H9 (cell line): ENCODE measurements around the gene SPSB3. TPM values are rescaled to one million over a fixed set of nuclear protein-coding genes. Genes with fewer than 3 reads are reported as not detected.

Experiments
- DNase-seq: peaks from one replicate; pipeline ENCODE4 v3.0.0-alpha.2; 2017
- H2AFZ ChIP-seq: one replicate; pipeline ENCODE4 v1.6.1; 2013; ENCODE audit warnings: mild to moderate bottlenecking, low read length, control low read depth, moderate library complexity
- H2AK5ac ChIP-seq: 2 replicates; pipeline ENCODE4 v1.6.1; 2013; ENCODE audit warnings: low read length, control low read depth, mixed read lengths; ENCODE audit not compliant: insufficient read length
- H2BK120ac ChIP-seq: one replicate; pipeline ENCODE4 v1.6.1; 2013; ENCODE audit warnings: low read depth, mild to moderate bottlenecking, low read length, control low read depth, inconsistent platforms; ENCODE audit not compliant: poor library complexity, severe bottlenecking
- H2BK12ac ChIP-seq: 2 replicates; pipeline ENCODE4 v1.6.1; 2013; ENCODE audit warnings: low read length, control low read depth, mixed read lengths, low read depth; ENCODE audit not compliant: insufficient read length
- H2BK15ac ChIP-seq: 2 replicates; pipeline ENCODE4 v1.6.1; 2013; ENCODE audit warnings: low read depth, low read length, control low read depth
- H2BK20ac ChIP-seq: one replicate; pipeline ENCODE4 v1.6.1; 2013; ENCODE audit warnings: low read depth, mild to moderate bottlenecking, low read length, control low read depth, inconsistent platforms; ENCODE audit not compliant: poor library complexity, severe bottlenecking
- H2BK5ac ChIP-seq: 2 replicates; pipeline ENCODE4 v1.6.1; 2013; ENCODE audit warnings: low read length, control low read depth, mixed read lengths; ENCODE audit not compliant: insufficient read length
- H3K14ac ChIP-seq: 2 replicates; pipeline ENCODE4 v1.6.1; 2013; ENCODE audit warnings: low read length, control low read depth; ENCODE audit not compliant: insufficient read depth
- H3K18ac ChIP-seq: 2 replicates; pipeline ENCODE4 v1.6.1; 2013; ENCODE audit warnings: low read depth, mild to moderate bottlenecking, mixed read lengths, low read length, control low read depth; ENCODE audit not compliant: insufficient read length
- H3K23ac ChIP-seq: 2 replicates; pipeline ENCODE4 v1.6.1; 2013; ENCODE audit warnings: low read length, control low read depth, mixed read lengths, low read depth; ENCODE audit not compliant: insufficient read length
- H3K23me2 ChIP-seq: 2 replicates; pipeline ENCODE4 v1.6.1; 2013; ENCODE audit warnings: low read depth, mild to moderate bottlenecking, mixed read lengths, low read length, control low read depth; ENCODE audit not compliant: insufficient read length, poor library complexity, severe bottlenecking
- H3K27ac ChIP-seq: 2 replicates; pipeline ENCODE4 v1.5.1; 2013; ENCODE audit warnings: low read length, control low read depth, mixed read lengths, low read depth; ENCODE audit not compliant: insufficient read length
- H3K27me3 ChIP-seq: 2 replicates; pipeline ENCODE4 v1.6.1; 2013; ENCODE audit warnings: low read length, control low read depth, inconsistent platforms; ENCODE audit not compliant: insufficient read depth
- H3K4ac ChIP-seq: 2 replicates; pipeline ENCODE4 v1.6.1; 2013; ENCODE audit warnings: low read depth, mild to moderate bottlenecking, control low read depth, inconsistent platforms, low read length, moderate library complexity
- H3K4me1 ChIP-seq: 2 replicates; pipeline ENCODE4 v1.6.1; 2013; ENCODE audit warnings: low read length, control low read depth, inconsistent platforms; ENCODE audit not compliant: insufficient read depth
- H3K4me2 ChIP-seq: 2 replicates; pipeline ENCODE4 v1.6.1; 2013; ENCODE audit warnings: low read length, control low read depth, mixed read lengths; ENCODE audit not compliant: insufficient read length, insufficient read depth
- H3K56ac ChIP-seq: 2 replicates; pipeline ENCODE4 v1.6.1; 2013; ENCODE audit warnings: low read depth, mild to moderate bottlenecking, mixed read lengths, low read length, control low read depth; ENCODE audit not compliant: insufficient read length
- H3K79me1 ChIP-seq: 2 replicates; pipeline ENCODE4 v1.6.1; 2013; ENCODE audit warnings: low read depth, mild to moderate bottlenecking, moderate library complexity, low read length, control low read depth, inconsistent platforms; ENCODE audit not compliant: insufficient read depth, poor library complexity, severe bottlenecking
- H3K79me2 ChIP-seq: 2 replicates; pipeline ENCODE4 v1.6.1; 2013; ENCODE audit warnings: low read length, control low read depth, inconsistent platforms; ENCODE audit not compliant: insufficient read depth
- H3K9ac ChIP-seq: 2 replicates; pipeline ENCODE4 v1.6.1; 2013; ENCODE audit warnings: low read length, control low read depth, mixed read lengths; ENCODE audit not compliant: insufficient read length; ENCODE audit errors: extremely low read depth
- H3K9me3 ChIP-seq: one replicate; pipeline ENCODE4 v1.6.1; 2013; ENCODE audit warnings: low read depth, low read length, inconsistent platforms; ENCODE audit not compliant: control insufficient read depth
- H3T11ph ChIP-seq: one replicate; pipeline ENCODE4 v1.6.1; 2013; ENCODE audit warnings: mild to moderate bottlenecking, low read length, control low read depth, inconsistent platforms
- H4K20me1 ChIP-seq: one replicate; pipeline ENCODE4 v1.6.1; 2013; ENCODE audit not compliant: control insufficient read depth, insufficient read length, insufficient read depth
- H4K5ac ChIP-seq: 2 replicates; pipeline ENCODE4 v1.6.1; 2013; ENCODE audit warnings: low read depth, mild to moderate bottlenecking, mixed read lengths, low read length, control low read depth; ENCODE audit not compliant: insufficient read length
- H4K8ac ChIP-seq: replicated peaks from 2 replicates; pipeline ENCODE4 v1.6.1; 2013; ENCODE audit warnings: low read length, control low read depth, mixed read lengths, low read depth; ENCODE audit not compliant: insufficient read length
- H4K91ac ChIP-seq: 2 replicates; pipeline ENCODE4 v1.6.1; 2013; ENCODE audit warnings: low read depth, mild to moderate bottlenecking, moderate library complexity, mixed read lengths, low read length, control low read depth; ENCODE audit not compliant: insufficient read length
- H3K27ac Mint-ChIP-seq, 3 experiments: 2 replicates in 2 of 3; 3 replicates in 1 of 3; pipeline ENCODE4 v1.8.0; 2020 to 2021; ENCODE audit warnings: mixed read lengths in 3 of 3, mild to moderate bottlenecking in 1 of 3, moderate library complexity in 1 of 3
- H3K27me3 Mint-ChIP-seq: 2 replicates; pipeline ENCODE4 v1.8.0; 2021; ENCODE audit warnings: low read depth, mild to moderate bottlenecking, moderate library complexity, mixed read lengths
- H3K36me3 Mint-ChIP-seq, 3 experiments: 2 replicates in 2 of 3; 3 replicates in 1 of 3; pipeline ENCODE4 v1.8.0; 2020 to 2021; ENCODE audit warnings: low read depth in 3 of 3, mixed read lengths in 3 of 3; ENCODE audit not compliant: insufficient read depth in 1 of 3
- H3K4me1 Mint-ChIP-seq, 2 experiments: 2 replicates each; pipeline ENCODE4 v1.8.0; 2020; ENCODE audit warnings: mixed read lengths in 2 of 2
- H3K4me3 Mint-ChIP-seq, 2 experiments: 2 replicates in 1 of 2; 3 replicates in 1 of 2; pipeline ENCODE4 v1.8.0; 2020 to 2021; ENCODE audit warnings: mild to moderate bottlenecking in 2 of 2, mixed read lengths in 2 of 2, moderate library complexity in 1 of 2
- H3K9me3 Mint-ChIP-seq, 2 experiments: 2 replicates in 1 of 2; 3 replicates in 1 of 2; pipeline ENCODE4 v1.8.0; 2020; ENCODE audit warnings: mild to moderate bottlenecking in 2 of 2, mixed read lengths in 2 of 2, moderate library complexity in 1 of 2
- WGBS: extraction: QIAGEN DNeasy Blood & Tissue Kit; methylation state at CpG from one replicate; pipeline ENCODE4 v1.1.7; 2013; ENCODE audit warnings: missing lambda C conversion rate, low lambda C conversion rate, mixed read lengths; ENCODE audit not compliant: insufficient read length; ENCODE audit errors: extremely low coverage; 5-methylcytosine and 5-hydroxymethylcytosine counted together
- total RNA-seq: library from RNA; stranded (reverse); gene quantifications from 2 replicates; pipeline ENCODE4 v1.2.1, GENCODE V29; 2021
- TF ChIP-seq, protein P1 (sequence below): fragments of 200-600 bp; sonication (generic); conservative IDR thresholded peaks from 3 replicates; pipeline ENCODE4 v1.8.0; 2021; ENCODE audit warnings: antibody characterized with exemption, mild to moderate bottlenecking

SPSB3 gene
- total RNA-seq, 1 experiment from 2014 or later: 19.9 TPM

DNA sequence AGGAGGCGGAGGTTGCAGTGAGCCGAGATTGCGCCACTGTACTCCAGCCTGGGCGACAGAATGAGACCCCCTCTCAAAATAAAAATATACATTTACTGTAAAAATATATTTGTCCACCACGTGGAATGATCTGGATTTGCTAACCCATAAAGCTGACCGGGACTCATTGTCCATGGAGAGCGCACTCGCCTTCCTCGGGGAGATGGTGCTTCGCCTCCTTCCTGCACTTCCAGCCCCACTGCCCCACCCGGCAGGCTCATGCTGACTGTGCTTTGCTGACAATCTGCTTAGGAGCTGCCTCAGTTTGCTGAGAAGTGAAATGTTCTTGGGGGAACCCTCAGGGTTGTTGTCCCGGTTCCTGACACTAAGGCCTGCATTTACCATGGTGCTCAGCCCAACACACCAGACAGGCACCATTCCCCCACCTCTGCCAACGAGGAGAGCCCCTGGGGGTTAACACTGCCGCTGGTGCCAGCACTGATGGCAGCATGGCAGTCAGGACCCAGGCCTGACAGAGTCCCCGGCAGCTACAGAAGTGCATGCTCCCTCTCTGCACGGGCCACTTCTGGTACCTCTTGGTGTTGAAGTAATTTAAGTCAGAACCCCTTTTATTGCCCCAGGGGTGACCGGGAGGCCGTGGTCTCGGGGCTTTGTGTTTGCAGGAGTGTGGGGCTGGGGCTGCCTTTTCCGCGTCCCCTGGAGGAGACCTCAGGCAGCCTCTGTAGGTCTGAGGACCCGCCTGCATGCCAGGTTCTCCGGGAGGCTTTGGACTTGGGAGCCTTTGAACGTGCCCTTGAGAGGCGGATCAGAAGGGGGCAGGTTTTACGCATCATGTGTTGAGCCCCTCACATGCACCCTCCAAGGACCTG is 2.8 kb upstream of the SPSB3 start:
- H2BK120ac ChIP-seq: no peak overlapping the region
- H3K79me2 ChIP-seq: peaks cover 8% of the 10 kb centered on the region; the same call in 1 of the 2 replicates
- H3K4me2 ChIP-seq: no peak overlapping the region
- H2BK5ac ChIP-seq: no peak overlapping the region
- H2BK20ac ChIP-seq: no peak overlapping the region
- peaks cover 2% of the 10 kb centered on the region; the same call in 1 of the 2 replicates for H3K27me3 Mint-ChIP-seq
- peak; percentile 25 for DNase-seq
- H3K4me1 ChIP-seq: no peaks in the 10 kb centered on the region; the same call in 1 of the 2 replicates
- H3K23me2 ChIP-seq: peaks cover 5% of the 10 kb centered on the region
- no peaks in the 10 kb centered on the region for H3K9me3 ChIP-seq
- no peak overlapping the region for H3K27ac Mint-ChIP-seq
- peaks cover 7 to 14% of the 10 kb centered on the region in 2 experiments for H3K4me1 Mint-ChIP-seq
- H3K23ac ChIP-seq: no peak overlapping the region
- peaks cover 5% of the 10 kb centered on the region for H3K79me1 ChIP-seq
- H2AK5ac ChIP-seq: no peak overlapping the region
- TF ChIP-seq, protein P1, sequence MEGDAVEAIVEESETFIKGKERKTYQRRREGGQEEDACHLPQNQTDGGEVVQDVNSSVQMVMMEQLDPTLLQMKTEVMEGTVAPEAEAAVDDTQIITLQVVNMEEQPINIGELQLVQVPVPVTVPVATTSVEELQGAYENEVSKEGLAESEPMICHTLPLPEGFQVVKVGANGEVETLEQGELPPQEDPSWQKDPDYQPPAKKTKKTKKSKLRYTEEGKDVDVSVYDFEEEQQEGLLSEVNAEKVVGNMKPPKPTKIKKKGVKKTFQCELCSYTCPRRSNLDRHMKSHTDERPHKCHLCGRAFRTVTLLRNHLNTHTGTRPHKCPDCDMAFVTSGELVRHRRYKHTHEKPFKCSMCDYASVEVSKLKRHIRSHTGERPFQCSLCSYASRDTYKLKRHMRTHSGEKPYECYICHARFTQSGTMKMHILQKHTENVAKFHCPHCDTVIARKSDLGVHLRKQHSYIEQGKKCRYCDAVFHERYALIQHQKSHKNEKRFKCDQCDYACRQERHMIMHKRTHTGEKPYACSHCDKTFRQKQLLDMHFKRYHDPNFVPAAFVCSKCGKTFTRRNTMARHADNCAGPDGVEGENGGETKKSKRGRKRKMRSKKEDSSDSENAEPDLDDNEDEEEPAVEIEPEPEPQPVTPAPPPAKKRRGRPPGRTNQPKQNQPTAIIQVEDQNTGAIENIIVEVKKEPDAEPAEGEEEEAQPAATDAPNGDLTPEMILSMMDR: no peak
- H4K8ac ChIP-seq: no peak overlapping the region
- peak overlapping the region; percentile 50 to 68; a peak in 4 of 5 replicates for H3K4me3 Mint-ChIP-seq
- H2BK15ac ChIP-seq: no peak overlapping the region
- H3T11ph ChIP-seq: no peak overlapping the region
- no peak overlapping the region for H2BK12ac ChIP-seq
- H2AFZ ChIP-seq: no peak overlapping the region
- no peak overlapping the region for H4K91ac ChIP-seq
- no peak overlapping the region for H3K9ac ChIP-seq
- no peaks in the 10 kb centered on the region for H3K9me3 Mint-ChIP-seq
- H3K27me3 ChIP-seq: no peaks in the 10 kb centered on the region
- no peak overlapping the region for H3K4ac ChIP-seq
- H4K5ac ChIP-seq: no peak overlapping the region
- no peak overlapping the region for H3K56ac ChIP-seq
- no peak overlapping the region for H3K14ac ChIP-seq
- H3K18ac ChIP-seq: no peak overlapping the region
- no peaks in the 10 kb centered on the region for H4K20me1 ChIP-seq
- H3K27ac ChIP-seq: no peak overlapping the region
- no CpG with 5 or more reads among the region's 26 CpGs for WGBS
- H3K36me3 Mint-ChIP-seq: peaks cover 5 to 28% (median 17%) of the 10 kb centered on the region in 3 experiments; a peak in 6 of 7 replicates
